GM12878 (cell line): ENCODE data around the gene RBMX.

Experiments
- BRCA1 ChIP-seq: IDR thresholded peaks from 2 replicates; pipeline ENCODE4 v1.6.1; 2011; ENCODE audit warnings: low read depth, low read length, improper control_type of control experiment
- CEBPB ChIP-seq, 2 experiments: fragments of 150-350 bp in 1 of 2; IDR thresholded peaks; 2 replicates each; pipeline ENCODE4 v1.6.1; 2012 to 2014; ENCODE audit warnings: low read depth in 2 of 2, low read length in 2 of 2, borderline replicate concordance in 1 of 2, inconsistent platforms in 1 of 2
- FOXK2 ChIP-seq: fragments of 450-650 bp; IDR thresholded peaks from 2 replicates; pipeline ENCODE4 v1.6.1; 2017; ENCODE audit warnings: mild to moderate bottlenecking, moderate library complexity
- GATAD2B ChIP-seq: fragments of 450-650 bp; conservative IDR thresholded peaks from 2 replicates; pipeline ENCODE4 v1.6.1; 2017; ENCODE audit warnings: low read depth, mild to moderate bottlenecking, moderate library complexity
- JUND ChIP-seq: IDR thresholded peaks from 2 replicates; pipeline ENCODE4 v1.6.1; 2012; ENCODE audit warnings: low read depth, mild to moderate bottlenecking, low read length, improper control_type of control experiment, moderate library complexity
- NBN ChIP-seq: fragments of 450-650 bp; IDR thresholded peaks from 2 replicates; pipeline ENCODE4 v1.6.1; 2016
- PBX3 ChIP-seq: IDR thresholded peaks from 2 replicates; pipeline ENCODE4 v1.6.1; 2011; ENCODE audit warnings: mild to moderate bottlenecking, low read depth, low read length, moderate library complexity; ENCODE audit not compliant: insufficient replicate concordance
- POLR2A ChIP-seq: IDR thresholded peaks from 2 replicates; pipeline ENCODE4 v1.6.1; 2011; ENCODE audit warnings: low read depth, mild to moderate bottlenecking, low read length
- POU2F2 ChIP-seq: IDR thresholded peaks from 3 replicates; pipeline ENCODE4 v1.6.1; 2011; ENCODE audit warnings: low read depth, mild to moderate bottlenecking, low read length, borderline replicate concordance
- TAF1 ChIP-seq: IDR thresholded peaks from 2 replicates; pipeline ENCODE4 v1.6.1; 2011; ENCODE audit warnings: mild to moderate bottlenecking, low read depth, low read length, borderline replicate concordance
- TF ChIP-seq, protein P1 (sequence below), 3 experiments: IDR thresholded peaks in 2 of 3; conservative IDR thresholded peaks in 1 of 3; 2 replicates each; pipeline ENCODE4 v1.5.1; 2011; ENCODE audit warnings: low read depth in 3 of 3, low read length in 3 of 3, mild to moderate bottlenecking in 3 of 3, control low read depth in 2 of 3, moderate library complexity in 2 of 3, inconsistent platforms in 1 of 3, mixed read lengths in 1 of 3; ENCODE audit not compliant: control insufficient read depth in 2 of 3, insufficient read depth in 1 of 3; ENCODE audit errors: extremely low read depth in 1 of 3
- TF ChIP-seq, protein P2 (sequence below): fragments of 150-350 bp; IDR thresholded peaks from 2 replicates; pipeline ENCODE4 v1.6.1; 2016; ENCODE audit warnings: low read depth, low read length
- TF ChIP-seq, protein P3 (sequence below): fragments of 450-650 bp; IDR thresholded peaks from 2 replicates; pipeline ENCODE4 v1.6.1; 2017; ENCODE audit warnings: mild to moderate bottlenecking

DNA sequence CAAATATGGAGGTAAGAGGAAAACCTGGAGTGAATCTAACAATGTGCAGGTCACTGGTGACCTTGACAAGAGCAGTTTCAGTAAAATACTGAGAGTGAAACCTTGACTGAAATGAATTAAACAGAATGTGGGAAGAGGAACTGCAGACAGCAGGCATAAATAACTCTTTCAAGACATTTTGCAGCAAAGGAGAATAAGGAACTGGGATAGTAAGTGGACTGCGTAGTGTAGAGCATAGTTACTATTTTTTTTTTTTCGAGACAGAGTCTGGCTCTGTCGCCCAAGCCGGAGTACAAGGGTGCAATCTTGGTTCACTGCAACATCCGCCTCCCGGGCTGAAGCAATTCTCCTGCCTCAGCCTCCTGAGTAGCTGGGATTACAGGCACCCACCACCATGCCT lies 24.0 kb downstream of the RBMX start:
- TF ChIP-seq, protein P1, sequence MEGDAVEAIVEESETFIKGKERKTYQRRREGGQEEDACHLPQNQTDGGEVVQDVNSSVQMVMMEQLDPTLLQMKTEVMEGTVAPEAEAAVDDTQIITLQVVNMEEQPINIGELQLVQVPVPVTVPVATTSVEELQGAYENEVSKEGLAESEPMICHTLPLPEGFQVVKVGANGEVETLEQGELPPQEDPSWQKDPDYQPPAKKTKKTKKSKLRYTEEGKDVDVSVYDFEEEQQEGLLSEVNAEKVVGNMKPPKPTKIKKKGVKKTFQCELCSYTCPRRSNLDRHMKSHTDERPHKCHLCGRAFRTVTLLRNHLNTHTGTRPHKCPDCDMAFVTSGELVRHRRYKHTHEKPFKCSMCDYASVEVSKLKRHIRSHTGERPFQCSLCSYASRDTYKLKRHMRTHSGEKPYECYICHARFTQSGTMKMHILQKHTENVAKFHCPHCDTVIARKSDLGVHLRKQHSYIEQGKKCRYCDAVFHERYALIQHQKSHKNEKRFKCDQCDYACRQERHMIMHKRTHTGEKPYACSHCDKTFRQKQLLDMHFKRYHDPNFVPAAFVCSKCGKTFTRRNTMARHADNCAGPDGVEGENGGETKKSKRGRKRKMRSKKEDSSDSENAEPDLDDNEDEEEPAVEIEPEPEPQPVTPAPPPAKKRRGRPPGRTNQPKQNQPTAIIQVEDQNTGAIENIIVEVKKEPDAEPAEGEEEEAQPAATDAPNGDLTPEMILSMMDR (IDR thresholded peaks at IDR 0.05 in 2 of 3, conservative IDR thresholded peaks at IDR 0.05 in 1 of 3; ENCODE audit: control insufficient read depth in 2 of 3, extremely low read depth in 1 of 3, insufficient read depth in 1 of 3, low read depth in 3 of 3, low read length in 3 of 3): no peak
- TF ChIP-seq CEBPB (IDR thresholded peaks at IDR 0.05; ENCODE audit: borderline replicate concordance in 1 of 2, low read depth in 2 of 2, low read length in 2 of 2) (no peak), PBX3 (no peak), NBN (no peak), POLR2A (no peak), BRCA1 (no peak), FOXK2 (no peak), POU2F2 (no peak), JUND (no peak), GATAD2B (no peak), TAF1 (no peak)
- TF ChIP-seq, protein P2, sequence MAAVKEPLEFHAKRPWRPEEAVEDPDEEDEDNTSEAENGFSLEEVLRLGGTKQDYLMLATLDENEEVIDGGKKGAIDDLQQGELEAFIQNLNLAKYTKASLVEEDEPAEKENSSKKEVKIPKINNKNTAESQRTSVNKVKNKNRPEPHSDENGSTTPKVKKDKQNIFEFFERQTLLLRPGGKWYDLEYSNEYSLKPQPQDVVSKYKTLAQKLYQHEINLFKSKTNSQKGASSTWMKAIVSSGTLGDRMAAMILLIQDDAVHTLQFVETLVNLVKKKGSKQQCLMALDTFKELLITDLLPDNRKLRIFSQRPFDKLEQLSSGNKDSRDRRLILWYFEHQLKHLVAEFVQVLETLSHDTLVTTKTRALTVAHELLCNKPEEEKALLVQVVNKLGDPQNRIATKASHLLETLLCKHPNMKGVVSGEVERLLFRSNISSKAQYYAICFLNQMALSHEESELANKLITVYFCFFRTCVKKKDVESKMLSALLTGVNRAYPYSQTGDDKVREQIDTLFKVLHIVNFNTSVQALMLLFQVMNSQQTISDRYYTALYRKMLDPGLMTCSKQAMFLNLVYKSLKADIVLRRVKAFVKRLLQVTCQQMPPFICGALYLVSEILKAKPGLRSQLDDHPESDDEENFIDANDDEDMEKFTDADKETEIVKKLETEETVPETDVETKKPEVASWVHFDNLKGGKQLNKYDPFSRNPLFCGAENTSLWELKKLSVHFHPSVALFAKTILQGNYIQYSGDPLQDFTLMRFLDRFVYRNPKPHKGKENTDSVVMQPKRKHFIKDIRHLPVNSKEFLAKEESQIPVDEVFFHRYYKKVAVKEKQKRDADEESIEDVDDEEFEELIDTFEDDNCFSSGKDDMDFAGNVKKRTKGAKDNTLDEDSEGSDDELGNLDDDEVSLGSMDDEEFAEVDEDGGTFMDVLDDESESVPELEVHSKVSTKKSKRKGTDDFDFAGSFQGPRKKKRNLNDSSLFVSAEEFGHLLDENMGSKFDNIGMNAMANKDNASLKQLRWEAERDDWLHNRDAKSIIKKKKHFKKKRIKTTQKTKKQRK: no peak
- TF ChIP-seq, protein P3, sequence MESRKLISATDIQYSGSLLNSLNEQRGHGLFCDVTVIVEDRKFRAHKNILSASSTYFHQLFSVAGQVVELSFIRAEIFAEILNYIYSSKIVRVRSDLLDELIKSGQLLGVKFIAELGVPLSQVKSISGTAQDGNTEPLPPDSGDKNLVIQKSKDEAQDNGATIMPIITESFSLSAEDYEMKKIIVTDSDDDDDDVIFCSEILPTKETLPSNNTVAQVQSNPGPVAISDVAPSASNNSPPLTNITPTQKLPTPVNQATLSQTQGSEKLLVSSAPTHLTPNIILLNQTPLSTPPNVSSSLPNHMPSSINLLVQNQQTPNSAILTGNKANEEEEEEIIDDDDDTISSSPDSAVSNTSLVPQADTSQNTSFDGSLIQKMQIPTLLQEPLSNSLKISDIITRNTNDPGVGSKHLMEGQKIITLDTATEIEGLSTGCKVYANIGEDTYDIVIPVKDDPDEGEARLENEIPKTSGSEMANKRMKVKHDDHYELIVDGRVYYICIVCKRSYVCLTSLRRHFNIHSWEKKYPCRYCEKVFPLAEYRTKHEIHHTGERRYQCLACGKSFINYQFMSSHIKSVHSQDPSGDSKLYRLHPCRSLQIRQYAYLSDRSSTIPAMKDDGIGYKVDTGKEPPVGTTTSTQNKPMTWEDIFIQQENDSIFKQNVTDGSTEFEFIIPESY: no peak
